ENCODE data around the gene NEUROD2.

The NEUROD2 gene

DNA sequence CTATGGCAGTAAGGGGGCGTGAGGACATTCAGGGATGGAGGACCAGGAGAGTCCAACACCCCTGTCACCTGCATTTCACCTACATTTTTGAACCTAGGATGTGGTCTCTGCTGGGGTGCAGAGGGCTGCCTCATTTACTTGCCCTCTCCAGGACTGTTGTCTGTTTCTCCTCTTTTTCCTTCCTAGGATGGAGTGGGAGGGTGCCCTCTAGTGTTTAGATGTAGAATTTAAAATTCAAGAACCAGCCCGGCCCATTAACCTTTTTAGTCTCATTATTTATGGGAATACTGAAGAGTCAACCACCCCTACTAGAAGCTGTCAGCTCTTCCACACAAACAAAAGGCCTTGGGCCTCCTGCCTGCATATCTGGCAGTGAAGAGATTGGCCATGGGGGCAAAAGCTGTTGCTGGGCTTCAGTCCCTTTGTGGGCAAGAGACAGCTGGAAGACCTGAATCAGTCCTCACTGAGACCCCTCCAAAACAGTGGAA lies 26.7 kb upstream of the NEUROD2 start:
- H3K36me3 ChIP-seq, result peaks cover 11% of the 10 kb centered on the region
- DNase-seq, result peak; percentile 44
- H3K9me3 ChIP-seq (ENCODE audit: severe bottlenecking), result no peaks in the 10 kb centered on the region
- no peaks in the 10 kb centered on the region for H3K27me3 ChIP-seq (ENCODE audit: insufficient read depth, low read depth, severe bottlenecking)
- H3K4me3 ChIP-seq (ENCODE audit: low read depth, low read length), result no peak overlapping the region
- TF ChIP-seq, protein P1, sequence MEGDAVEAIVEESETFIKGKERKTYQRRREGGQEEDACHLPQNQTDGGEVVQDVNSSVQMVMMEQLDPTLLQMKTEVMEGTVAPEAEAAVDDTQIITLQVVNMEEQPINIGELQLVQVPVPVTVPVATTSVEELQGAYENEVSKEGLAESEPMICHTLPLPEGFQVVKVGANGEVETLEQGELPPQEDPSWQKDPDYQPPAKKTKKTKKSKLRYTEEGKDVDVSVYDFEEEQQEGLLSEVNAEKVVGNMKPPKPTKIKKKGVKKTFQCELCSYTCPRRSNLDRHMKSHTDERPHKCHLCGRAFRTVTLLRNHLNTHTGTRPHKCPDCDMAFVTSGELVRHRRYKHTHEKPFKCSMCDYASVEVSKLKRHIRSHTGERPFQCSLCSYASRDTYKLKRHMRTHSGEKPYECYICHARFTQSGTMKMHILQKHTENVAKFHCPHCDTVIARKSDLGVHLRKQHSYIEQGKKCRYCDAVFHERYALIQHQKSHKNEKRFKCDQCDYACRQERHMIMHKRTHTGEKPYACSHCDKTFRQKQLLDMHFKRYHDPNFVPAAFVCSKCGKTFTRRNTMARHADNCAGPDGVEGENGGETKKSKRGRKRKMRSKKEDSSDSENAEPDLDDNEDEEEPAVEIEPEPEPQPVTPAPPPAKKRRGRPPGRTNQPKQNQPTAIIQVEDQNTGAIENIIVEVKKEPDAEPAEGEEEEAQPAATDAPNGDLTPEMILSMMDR (IDR thresholded peaks at IDR 0.05; ENCODE audit: low read depth, low read length), result peak; percentile 55
- H3K27ac ChIP-seq, result peak overlapping the region; percentile 7

DNA sequence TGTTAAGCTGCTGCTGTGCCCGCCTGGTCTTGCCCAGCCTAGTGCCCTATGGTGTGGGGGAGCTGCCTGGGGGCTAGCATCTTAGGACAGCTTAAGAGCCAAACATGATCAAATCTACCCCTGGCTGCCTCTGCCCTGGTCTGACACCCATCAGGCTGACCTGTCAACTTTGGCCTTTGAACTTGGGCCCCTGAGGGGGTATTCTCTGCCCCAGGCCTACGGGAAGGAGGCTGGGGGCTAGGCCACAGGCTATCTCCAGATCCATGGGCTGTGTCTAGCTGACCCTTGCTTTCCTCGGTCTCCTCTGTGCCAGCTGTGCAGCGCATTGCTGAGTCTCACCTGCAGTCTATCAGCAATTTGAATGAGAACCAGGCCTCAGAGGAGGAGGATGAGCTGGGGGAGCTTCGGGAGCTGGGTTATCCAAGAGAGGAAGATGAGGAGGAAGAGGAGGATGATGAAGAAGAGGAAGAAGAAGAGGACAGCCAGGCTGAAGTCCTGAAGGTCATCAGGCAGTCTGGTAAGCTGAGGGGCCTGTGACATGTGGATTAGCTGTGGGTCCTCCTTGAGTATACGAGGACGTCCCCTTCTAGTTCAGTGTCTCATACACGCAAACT lies 26.0 kb upstream of the NEUROD2 start:
- no peaks in the 10 kb centered on the region for H3K9me3 ChIP-seq (ENCODE audit: severe bottlenecking)
- H3K36me3 ChIP-seq, result peaks cover 10% of the 10 kb centered on the region
- no peak for DNase-seq
- TF ChIP-seq, protein P1 (IDR thresholded peaks at IDR 0.05; ENCODE audit: low read depth, low read length), result no peak
- H3K27me3 ChIP-seq (ENCODE audit: insufficient read depth, low read depth, severe bottlenecking), result no peaks in the 10 kb centered on the region
- no peak overlapping the region for H3K4me3 ChIP-seq (ENCODE audit: low read depth, low read length)
- H3K27ac ChIP-seq, result peak overlapping the region; percentile 3

DNA sequence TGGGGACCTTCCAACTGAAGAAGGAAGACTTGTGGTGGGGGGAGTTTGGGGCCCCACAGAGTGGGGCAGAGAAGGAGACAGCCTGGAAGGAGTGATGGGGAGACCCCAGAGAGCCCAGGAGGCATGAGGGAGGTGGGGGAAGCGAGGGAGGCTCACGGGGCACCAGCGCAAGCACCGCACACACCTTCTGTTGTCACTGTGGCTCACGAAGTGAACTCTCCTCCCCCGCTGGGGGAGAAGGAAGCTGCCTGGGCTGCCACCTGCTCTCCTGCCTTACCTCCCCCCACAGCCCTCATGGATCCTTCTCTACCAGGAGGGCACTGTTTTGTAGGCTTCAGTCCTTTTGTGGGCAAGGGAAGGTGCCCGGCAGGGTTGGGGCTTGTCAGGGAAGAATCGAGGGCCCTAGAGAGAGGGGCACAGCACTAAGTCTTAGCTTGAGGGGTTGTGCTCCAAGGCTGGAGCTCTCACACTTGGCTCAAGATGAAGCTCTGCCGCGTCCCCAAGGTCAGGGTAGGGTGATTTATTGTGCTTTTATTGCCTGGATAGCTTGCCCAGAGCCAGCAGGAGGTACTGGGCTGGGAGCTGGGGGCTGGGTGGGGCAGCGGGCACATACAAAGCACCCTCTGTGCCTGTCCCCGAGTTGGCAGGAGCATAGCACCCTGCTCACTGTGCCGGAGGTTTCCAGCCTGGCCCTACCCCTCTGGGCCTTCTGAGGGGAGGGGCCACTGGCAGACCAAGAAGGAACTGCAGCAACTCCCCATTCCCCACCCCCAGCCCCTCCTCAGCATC lies 24.6 kb upstream of the NEUROD2 start:
- peaks cover 4% of the 10 kb centered on the region for H3K36me3 ChIP-seq
- peak overlapping the region; percentile 75 for H3K27ac ChIP-seq
- peaks cover 4% of the 10 kb centered on the region for H3K27me3 ChIP-seq (ENCODE audit: insufficient read depth, low read depth, severe bottlenecking)
- no peaks in the 10 kb centered on the region for H3K9me3 ChIP-seq (ENCODE audit: severe bottlenecking)
- no peak overlapping the region for H3K4me3 ChIP-seq (ENCODE audit: low read depth, low read length)
- peak; percentile 77 for DNase-seq
- TF ChIP-seq, protein P1 (IDR thresholded peaks at IDR 0.05; ENCODE audit: low read depth, low read length), result no peak

DNA sequence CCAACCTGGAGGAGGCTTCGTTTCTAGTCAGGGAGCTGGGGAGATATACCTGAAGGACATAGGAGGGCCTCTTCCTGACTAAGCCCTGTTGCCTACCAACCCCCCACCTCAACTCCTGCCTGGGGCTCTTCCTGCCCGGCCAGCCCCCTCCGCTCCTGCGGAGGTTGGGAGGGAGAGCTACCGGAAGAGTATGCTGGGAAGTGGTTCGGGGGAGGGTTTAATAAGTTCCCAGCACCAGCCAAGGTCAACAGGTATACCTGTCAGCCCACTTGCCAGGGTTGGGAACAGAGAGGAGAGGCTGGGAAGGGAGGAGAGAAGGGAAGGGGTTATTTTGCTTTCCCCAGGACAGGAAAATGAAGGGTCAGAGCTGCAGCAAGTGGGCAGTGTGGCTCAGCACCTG lies 23.7 kb upstream of the NEUROD2 start:
- Histone ChIP-seq H3K27ac (no peak overlapping the region; the same call in 1 of the 2 replicates), H3K9me3 (ENCODE audit: severe bottlenecking) (no peaks in the 10 kb centered on the region), H3K36me3 (no peaks in the 10 kb centered on the region), H3K27me3 (ENCODE audit: insufficient read depth, low read depth, severe bottlenecking) (peaks cover 4% of the 10 kb centered on the region), H3K4me3 (ENCODE audit: low read depth, low read length) (no peak overlapping the region)
- TF ChIP-seq, protein P1 (IDR thresholded peaks at IDR 0.05; ENCODE audit: low read depth, low read length), result no peak
- no peak for DNase-seq

DNA sequence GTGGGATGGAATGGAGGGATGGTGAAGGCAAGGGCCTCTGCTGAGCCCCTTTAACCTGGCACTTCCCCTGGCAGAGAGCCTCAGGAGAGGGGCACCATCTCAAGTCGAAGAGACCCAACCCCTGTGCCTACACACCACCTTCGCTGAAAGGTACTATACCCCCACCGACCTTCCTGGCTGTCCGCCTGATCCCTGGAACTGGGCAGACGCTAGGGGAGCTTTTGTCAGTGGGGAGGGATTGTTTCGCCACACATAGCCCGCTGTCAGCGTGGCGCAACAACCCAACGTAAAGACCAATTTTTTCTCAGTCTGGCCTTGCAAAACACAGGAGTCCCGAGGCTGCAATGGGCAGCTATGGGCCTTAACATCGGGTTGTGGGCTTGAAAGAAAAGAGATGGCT lies 22.2 kb upstream of the NEUROD2 start:
- TF ChIP-seq, protein P1 (IDR thresholded peaks at IDR 0.05; ENCODE audit: low read depth, low read length), result no peak
- Histone ChIP-seq H3K9me3 (ENCODE audit: severe bottlenecking) (no peaks in the 10 kb centered on the region), H3K4me3 (ENCODE audit: low read depth, low read length) (no peak overlapping the region), H3K27me3 (ENCODE audit: insufficient read depth, low read depth, severe bottlenecking) (peaks cover 4% of the 10 kb centered on the region), H3K36me3 (no peaks in the 10 kb centered on the region), H3K27ac (no peak overlapping the region)
- DNase-seq, result no peak
